Spleen (tissue), 11 donors: ENCODE data around the gene SPTBN1. TPM values are rescaled to one million over a fixed set of nuclear protein-coding genes. Genes with fewer than 3 reads are reported as not detected.

Experiments
- DNase-seq: peaks from one replicate; pipeline ENCODE4 v3.0.0-alpha.2; 2020
- H3K27ac ChIP-seq, 8 donors: fragments of 200-600 bp; sonication (generic) in 7 of 8; 1 replicate in 4 of 8; 2 replicates in 4 of 8; pipeline versions ENCODE4 v1.5.0 to v1.8.0; 2016 to 2021; ENCODE audit warnings: inconsistent platforms in 4 of 8, mild to moderate bottlenecking in 4 of 8, moderate library complexity in 1 of 8
- H3K27me3 ChIP-seq, 7 donors: fragments of 200-600 bp; sonication (generic) in 6 of 7; replicated peaks in 1 of 7; 1 replicate in 4 of 7; 2 replicates in 3 of 7; pipeline versions ENCODE4 v1.5.0 to v1.8.0; 2016 to 2021; ENCODE audit warnings: inconsistent platforms in 3 of 7, mild to moderate bottlenecking in 1 of 7
- H3K36me3 ChIP-seq, 6 donors: fragments of 200-600 bp; sonication (generic) in 5 of 6; 1 replicate in 4 of 6; 2 replicates in 2 of 6; pipeline versions ENCODE4 v1.5.0 to v1.8.0; 2016 to 2021; ENCODE audit warnings: inconsistent platforms in 2 of 6
- H3K4me1 ChIP-seq, 6 donors: fragments of 200-600 bp; sonication (generic) in 5 of 6; 1 replicate in 3 of 6; 2 replicates in 3 of 6; pipeline versions ENCODE4 v1.5.0 to v1.8.0; 2016 to 2021; ENCODE audit warnings: inconsistent platforms in 3 of 6
- H3K4me3 ChIP-seq, 8 donors: fragments of 200-600 bp; sonication (generic) in 7 of 8; 1 replicate in 4 of 8; 2 replicates in 4 of 8; pipeline versions ENCODE4 v1.5.0 to v1.8.0; 2016 to 2021; ENCODE audit warnings: inconsistent platforms in 4 of 8, mild to moderate bottlenecking in 4 of 8, moderate library complexity in 2 of 8
- H3K9me3 ChIP-seq, 8 donors: fragments of 200-600 bp; sonication (generic) in 7 of 8; 1 replicate in 4 of 8; 2 replicates in 4 of 8; pipeline versions ENCODE4 v1.5.0 to v1.8.0; 2016 to 2021; ENCODE audit warnings: inconsistent platforms in 4 of 8
- POLR2A ChIP-seq, 3 donors: fragments of 450-650 bp; IDR thresholded peaks; one replicate each; pipeline ENCODE4 v1.5.1; 2017; ENCODE audit warnings: antibody characterized with exemption in 3 of 3, mild to moderate bottlenecking in 1 of 3
- POLR2AphosphoS5 ChIP-seq, 3 donors: sonication (generic); formaldehyde crosslinking; IDR thresholded peaks; one replicate each; pipeline ENCODE4 v1.5.1; 2017; ENCODE audit warnings: antibody characterized with exemption in 3 of 3
- WGBS, 5 donors: extraction: QIAGEN DNeasy Blood & Tissue Kit in 3 of 5; methylation state at CpG; one replicate each; pipeline versions ENCODE4 v1.1.5 to v1.1.7; 2013 to 2018; 5-methylcytosine and 5-hydroxymethylcytosine counted together
- intact Hi-C: fragments of 100-400 bp; cut with DNase I; formaldehyde crosslinking; loops from one replicate; pipeline ENCODE4 v1.15.0; 2023; ENCODE audit warnings: low total_unique reads
- polyA plus RNA-seq, 3 donors: library from polyadenylated mRNA; stranded (reverse); fragments of 200-250 nt; gene quantifications; one replicate each; pipeline ENCODE4 v1.2.1, GENCODE V29; 2013
- total RNA-seq, 7 donors: library from RNA; depleted of rRNA in 3 of 7; stranded (reverse); fragments of >200 nt in 3 of 7; fragmentation: NEBNext Ultra II Directional in 4 of 7; extraction: Animal tissue kit (Norgen Biotek cat#: 25700) in 4 of 7; gene quantifications; one replicate each; pipeline versions ENCODE4 v1.1.0 to v1.2.1, GENCODE V29; 2016 to 2021
- TF ChIP-seq, protein P1 (sequence below), 11 experiments: fragments of 200-600 bp in 7 of 11; fragments of 450-650 bp in 4 of 11; sonication (generic) in 4 of 11; IDR thresholded peaks in 8 of 11; conservative IDR thresholded peaks in 3 of 11; 1 replicate in 7 of 11; 2 replicates in 4 of 11; pipeline versions ENCODE4 v1.4.0 to v1.8.0; 2016 to 2021; ENCODE audit warnings: antibody characterized with exemption in 11 of 11, inconsistent platforms in 4 of 11, mild to moderate bottlenecking in 1 of 11
- donor health status: healthy with polysubstance abuse.
- donor health status: DM: no; HTN: no; CAD: no; lungs with moderate emphysema.
- donor health status: DM: no; HTN: no; CAD: no.
- donor health status: Bipolar disorder and iron deficiency.
- donor health status: healthy.
- donor health status: DM: no; HTN: no; CAD: no.
- donor health status: DM: yes; HTN: yes; CAD: no.

The SPTBN1 gene
- total and polyA plus RNA-seq, 10 donors, result 32.7 to 352 (median 269) TPM

DNA sequence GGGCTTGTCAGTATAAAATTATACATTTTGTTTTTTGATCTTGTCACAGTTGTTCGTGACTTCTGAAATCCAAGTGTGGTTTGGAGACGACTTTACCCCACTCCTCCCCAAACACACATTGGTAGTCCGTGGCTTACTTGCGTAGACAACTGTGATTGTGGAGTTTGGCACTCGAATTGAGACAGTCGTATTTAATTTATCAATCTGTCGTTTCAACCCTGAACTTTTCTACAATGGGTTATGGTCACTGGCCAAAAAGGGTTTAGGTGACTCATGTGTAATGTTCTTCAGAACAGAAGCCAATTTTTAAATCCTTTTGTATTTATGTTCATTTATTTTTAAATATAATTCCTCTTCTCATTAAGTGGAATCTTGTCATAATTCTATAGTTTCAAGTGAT lies 129.9 kb downstream of the SPTBN1 start:
- H3K36me3 ChIP-seq, result peaks cover 0 to 5% (median 0%) of the 10 kb centered on the region in 6 donors
- H3K27me3 ChIP-seq, result no peaks in the 10 kb centered on the region
- no peaks in the 10 kb centered on the region for H3K9me3 ChIP-seq
- DNase-seq, result no peak
- peaks cover 82 to 100% (median 100%) of the 10 kb centered on the region in 6 donors for H3K4me1 ChIP-seq
- H3K27ac ChIP-seq, result peak overlapping the region in 7 of 8 donors; percentile 7 to 88 (median 54)
- TF ChIP-seq POLR2AphosphoS5 (IDR thresholded peaks at IDR 0.05), result no peak
- TF ChIP-seq POLR2A (IDR thresholded peaks at IDR 0.05), result no peak
- TF ChIP-seq, protein P1, sequence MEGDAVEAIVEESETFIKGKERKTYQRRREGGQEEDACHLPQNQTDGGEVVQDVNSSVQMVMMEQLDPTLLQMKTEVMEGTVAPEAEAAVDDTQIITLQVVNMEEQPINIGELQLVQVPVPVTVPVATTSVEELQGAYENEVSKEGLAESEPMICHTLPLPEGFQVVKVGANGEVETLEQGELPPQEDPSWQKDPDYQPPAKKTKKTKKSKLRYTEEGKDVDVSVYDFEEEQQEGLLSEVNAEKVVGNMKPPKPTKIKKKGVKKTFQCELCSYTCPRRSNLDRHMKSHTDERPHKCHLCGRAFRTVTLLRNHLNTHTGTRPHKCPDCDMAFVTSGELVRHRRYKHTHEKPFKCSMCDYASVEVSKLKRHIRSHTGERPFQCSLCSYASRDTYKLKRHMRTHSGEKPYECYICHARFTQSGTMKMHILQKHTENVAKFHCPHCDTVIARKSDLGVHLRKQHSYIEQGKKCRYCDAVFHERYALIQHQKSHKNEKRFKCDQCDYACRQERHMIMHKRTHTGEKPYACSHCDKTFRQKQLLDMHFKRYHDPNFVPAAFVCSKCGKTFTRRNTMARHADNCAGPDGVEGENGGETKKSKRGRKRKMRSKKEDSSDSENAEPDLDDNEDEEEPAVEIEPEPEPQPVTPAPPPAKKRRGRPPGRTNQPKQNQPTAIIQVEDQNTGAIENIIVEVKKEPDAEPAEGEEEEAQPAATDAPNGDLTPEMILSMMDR (IDR thresholded peaks at IDR 0.05 in 8 of 11, conservative IDR thresholded peaks at IDR 0.05 in 3 of 11), result no peak
- no peak overlapping the region for H3K4me3 ChIP-seq
- intact Hi-C loops, result no loop called here
- WGBS, 5 donors, result 42 to 58% (median 50%) methylated on average over 7 of the region's 7 CpGs

DNA sequence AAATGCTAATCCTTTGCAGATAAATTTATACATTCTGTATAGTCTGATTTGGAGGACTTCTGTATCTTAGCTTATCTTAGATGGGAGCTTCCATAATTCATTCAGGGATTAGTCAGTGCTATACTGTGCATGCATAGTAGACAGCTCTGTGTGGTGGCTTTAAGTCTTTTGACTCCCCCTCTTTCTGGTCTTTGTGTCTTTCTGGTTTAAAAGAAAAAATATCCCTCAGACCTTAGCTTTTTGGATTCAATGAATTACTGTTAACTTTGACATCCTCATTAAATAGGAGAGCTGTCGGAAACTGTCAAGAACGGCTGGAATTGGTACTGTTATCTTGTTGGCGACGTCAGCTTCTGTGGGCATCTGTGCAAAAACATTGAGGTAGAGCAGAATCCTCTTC lies 130.4 kb downstream of the SPTBN1 start:
- intact Hi-C loops, result no loop called here
- Histone ChIP-seq H3K4me1 (peaks cover 81 to 100% (median 100%) of the 10 kb centered on the region in 6 donors), H3K27ac (peak overlapping the region; percentile 1 to 88 (median 54)), H3K4me3 (no peak overlapping the region), H3K36me3 (peaks cover 0 to 5% (median 0%) of the 10 kb centered on the region in 6 donors), H3K9me3 (no peaks in the 10 kb centered on the region), H3K27me3 (no peaks in the 10 kb centered on the region)
- TF ChIP-seq, protein P1 (IDR thresholded peaks at IDR 0.05 in 8 of 11, conservative IDR thresholded peaks at IDR 0.05 in 3 of 11), result no peak
- DNase-seq, result no peak
- WGBS, 5 donors, result 60 to 87% (median 70%) methylated on average over 4 of the region's 4 CpGs

DNA sequence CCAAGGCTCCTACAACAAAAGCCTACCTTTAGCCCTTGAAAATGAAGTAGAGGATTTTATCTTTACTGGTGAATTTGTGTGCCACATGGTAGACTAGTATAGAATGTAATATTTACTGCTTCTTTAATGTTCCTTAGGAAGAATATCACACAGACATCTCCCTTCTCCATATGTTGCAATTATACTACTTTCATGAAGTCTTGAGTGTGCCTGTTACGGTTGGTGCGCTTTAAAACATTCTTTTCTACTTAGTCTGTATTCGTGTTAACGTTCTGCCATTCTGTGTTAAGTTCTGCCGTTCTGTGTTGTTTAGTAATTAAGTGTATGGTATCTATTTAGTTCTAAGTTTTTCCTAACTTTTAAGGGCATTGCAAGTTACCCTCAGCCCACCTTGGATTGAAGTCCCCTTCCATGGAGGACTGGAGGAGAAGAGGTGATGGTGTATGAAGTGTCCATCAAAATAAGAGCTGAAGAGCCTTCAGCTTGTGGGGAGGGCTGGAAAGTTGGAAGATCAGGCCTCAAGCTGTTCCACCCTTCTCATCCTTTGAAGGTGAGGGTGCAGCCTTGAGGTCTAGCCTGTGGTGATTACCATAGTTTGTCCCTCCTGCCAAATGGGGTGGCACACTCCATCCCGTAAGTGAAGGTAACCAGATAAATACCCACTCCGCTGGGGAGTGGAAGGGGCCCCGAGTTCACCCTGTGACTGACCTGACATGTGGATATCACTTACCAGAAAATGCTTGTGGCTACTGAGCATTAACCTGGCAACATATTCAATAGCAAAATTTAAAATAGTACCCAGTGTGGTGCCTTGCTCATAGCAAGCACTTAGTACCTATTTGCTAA lies 131.3 kb downstream of the SPTBN1 start:
- H3K36me3 ChIP-seq, result peaks cover 0 to 7% (median 0%) of the 10 kb centered on the region in 6 donors
- intact Hi-C loops, result no loop called here
- DNase-seq, result no peak
- TF ChIP-seq, protein P1 (IDR thresholded peaks at IDR 0.05 in 8 of 11, conservative IDR thresholded peaks at IDR 0.05 in 3 of 11), result no peak
- no peak for TF ChIP-seq POLR2AphosphoS5 (IDR thresholded peaks at IDR 0.05)
- TF ChIP-seq POLR2A (IDR thresholded peaks at IDR 0.05), result no peak
- H3K4me1 ChIP-seq, result peaks cover 77 to 100% (median 96%) of the 10 kb centered on the region in 6 donors
- peak overlapping the region in 7 of 8 donors; percentile 11 to 88 (median 82) for H3K27ac ChIP-seq
- H3K4me3 ChIP-seq, result no peak overlapping the region
- 76 to 87% (median 83%) methylated on average over 8 of the region's 8 CpGs for WGBS, 5 donors
- H3K9me3 ChIP-seq, result no peaks in the 10 kb centered on the region
- no peaks in the 10 kb centered on the region for H3K27me3 ChIP-seq

DNA sequence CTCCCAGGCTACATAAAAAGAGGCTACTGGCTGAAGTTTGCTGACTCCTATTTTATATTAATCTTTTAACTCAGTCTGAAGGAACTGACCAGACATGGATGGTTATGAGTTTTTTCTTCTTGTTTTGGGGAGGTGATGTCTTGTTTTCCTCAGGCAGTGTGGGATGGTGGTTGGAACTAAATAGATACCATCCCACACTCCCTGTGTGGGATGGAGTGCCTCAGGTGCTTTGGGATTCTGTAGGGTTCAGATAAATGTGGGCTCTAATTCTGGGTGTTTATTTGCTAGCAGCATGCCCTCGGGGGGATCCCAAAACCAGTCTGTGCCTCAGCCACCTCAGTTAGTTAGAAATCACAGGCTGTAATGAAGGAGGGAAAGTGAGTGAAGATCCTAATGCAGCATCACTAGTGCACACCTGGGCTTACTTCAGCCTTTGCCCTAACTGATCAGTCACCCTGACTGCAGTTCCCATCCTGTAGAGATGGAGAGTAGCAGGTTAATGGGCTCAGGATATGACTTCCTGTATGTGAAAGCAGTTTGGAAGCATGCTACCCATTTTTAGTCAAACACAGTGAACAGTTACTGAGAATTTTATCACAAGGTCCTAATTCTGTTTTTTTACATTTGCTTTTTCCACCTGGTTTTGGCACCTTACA lies 132.2 kb downstream of the SPTBN1 start:
- Histone ChIP-seq H3K4me1 (peaks cover 71 to 100% (median 93%) of the 10 kb centered on the region in 6 donors), H3K27ac (peak overlapping the region; percentile 49 to 88 (median 82)), H3K36me3 (peaks cover 0 to 13% (median 0%) of the 10 kb centered on the region in 6 donors), H3K9me3 (no peaks in the 10 kb centered on the region), H3K4me3 (no peak overlapping the region), H3K27me3 (no peaks in the 10 kb centered on the region)
- 19 to 55% (median 38%) methylated on average over 1 of the region's 1 CpG for WGBS, 5 donors
- TF ChIP-seq POLR2AphosphoS5 (IDR thresholded peaks at IDR 0.05) (no peak), POLR2A (IDR thresholded peaks at IDR 0.05) (no peak)
- TF ChIP-seq, protein P1 (IDR thresholded peaks at IDR 0.05 in 8 of 11, conservative IDR thresholded peaks at IDR 0.05 in 3 of 11), result no peak
- no peak for DNase-seq
- intact Hi-C loops, result no loop called here
